T-helper 9 cell (primary cell): ENCODE measurements around the gene RTN4RL1.

Experiments
- DNase-seq: peaks from one replicate; pipeline ENCODE4 v3.0.0-alpha.2; 2020

Gene RTN4RL1

DNA sequence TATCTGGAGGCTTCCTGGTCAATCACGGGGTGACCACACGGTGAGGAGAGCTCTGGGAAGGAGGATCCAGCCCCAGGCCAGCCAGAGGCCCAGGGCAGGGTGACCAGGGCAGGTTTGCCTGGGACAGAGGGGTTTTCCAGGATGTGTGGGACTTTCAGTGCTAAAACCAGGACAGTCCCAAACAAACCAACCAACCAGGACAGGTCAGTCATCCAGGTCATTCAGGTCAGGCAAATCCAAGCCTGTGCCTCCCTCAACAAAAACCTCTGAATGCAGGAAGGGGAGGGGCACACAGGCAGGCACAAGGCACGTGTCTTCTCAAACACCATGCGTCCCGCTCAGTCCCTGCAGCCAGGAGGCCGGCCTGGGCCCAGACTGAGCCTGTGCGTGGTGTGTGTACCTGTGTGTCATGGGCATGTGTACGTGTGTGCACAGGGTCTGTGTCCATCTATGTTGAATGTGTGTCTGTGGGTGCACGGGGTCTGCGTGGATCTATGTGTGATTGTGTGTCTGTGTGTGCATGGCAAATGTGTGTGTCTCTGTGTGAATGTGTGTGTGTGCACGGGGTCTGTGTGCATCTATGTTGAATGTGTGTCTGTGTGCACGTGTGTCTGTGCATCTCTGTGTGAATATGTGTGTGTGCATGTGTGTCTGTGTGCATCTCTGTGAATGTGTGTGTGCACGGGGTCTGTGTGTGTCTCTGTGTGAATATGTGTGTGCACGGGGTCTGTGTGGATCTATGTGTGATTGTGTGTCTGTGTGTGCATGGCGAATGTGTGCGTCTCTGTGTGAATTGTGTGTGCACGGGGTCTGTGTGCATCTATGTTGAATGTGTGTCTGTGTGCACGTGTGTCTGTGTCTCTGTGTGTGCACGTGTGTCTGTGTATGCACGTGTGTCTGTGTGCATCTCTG, 78.9 kb downstream of the RTN4RL1 start:
- DNase-seq: no peak

DNA sequence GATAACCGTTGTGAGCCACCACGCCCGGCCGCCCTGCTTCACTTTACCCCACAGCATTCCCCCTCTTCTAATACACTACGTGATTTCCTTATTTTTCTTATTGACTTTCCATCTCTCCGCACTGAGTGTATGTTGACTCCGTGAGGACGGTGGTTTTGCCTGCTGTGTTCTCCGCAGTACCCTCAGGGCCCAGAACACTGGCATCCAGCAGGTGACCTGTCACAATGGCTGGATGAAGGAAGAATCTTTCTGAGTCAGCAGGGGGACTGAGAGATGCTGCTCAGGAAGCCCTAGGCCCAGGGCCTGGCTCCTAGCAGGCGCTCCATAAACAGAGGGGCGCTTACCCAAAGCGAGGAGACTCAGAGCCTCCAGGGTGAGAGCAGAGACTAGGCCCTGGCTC, 79.5 kb downstream of the RTN4RL1 start:
- no peak for DNase-seq

DNA sequence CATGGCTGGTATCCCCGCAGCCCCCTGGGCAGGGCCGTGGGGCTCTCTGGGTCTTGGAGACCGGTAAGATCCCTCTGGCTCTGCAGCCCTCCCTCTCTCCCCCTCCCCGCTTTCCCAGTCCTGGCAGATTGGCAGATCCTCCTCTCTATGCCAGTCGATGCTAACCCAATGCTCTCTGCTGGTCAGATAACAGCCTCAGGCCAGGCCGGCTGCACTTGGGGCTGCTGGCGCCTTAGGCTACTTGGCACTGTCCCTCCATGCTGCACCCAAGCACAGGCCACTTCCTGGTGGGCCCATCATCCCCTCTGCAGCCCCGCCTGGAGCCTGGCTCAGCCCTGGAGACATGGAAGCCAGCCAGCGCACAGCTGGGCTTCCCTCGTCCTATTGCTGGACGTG, 81.7 kb downstream of the RTN4RL1 start:
- no peak for DNase-seq

DNA sequence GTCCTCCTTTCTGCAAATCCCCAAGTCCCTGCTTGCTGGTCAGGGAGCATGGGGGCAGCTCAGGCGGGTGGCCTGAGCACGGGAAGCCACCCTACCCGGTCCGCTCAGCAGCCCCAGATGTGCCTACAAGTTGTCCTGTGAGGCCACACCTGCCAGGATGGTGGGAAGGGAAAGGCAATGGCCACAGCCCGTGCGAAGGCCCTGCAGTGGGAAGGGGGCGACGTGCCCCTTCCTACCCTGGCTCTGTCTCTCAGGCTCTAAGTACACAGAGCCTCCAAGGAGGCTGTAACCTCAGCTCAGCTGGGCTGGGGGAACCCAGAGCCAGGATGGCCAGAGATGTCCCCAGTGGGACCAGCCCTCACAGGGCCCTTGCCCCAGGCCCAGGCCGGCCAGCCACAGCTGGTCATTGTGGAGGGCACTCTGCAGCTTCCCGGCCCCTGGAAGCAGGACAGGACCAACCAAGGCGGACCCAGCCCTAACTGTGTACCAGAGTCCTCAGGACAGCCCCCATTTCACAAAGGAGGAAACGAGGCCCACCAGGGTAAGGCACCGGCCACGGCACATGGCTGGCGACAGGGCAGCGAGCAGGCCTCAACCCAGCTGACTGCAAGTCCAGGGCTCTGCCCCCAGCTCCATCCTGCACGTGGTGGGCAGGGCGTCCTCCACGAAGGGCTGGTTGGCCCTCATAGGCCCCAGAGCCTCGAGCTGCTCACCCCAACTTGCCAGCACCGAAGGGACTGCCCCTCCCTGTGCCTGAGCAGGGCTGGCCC, 82.3 kb downstream of the RTN4RL1 start:
- no peak for DNase-seq

DNA sequence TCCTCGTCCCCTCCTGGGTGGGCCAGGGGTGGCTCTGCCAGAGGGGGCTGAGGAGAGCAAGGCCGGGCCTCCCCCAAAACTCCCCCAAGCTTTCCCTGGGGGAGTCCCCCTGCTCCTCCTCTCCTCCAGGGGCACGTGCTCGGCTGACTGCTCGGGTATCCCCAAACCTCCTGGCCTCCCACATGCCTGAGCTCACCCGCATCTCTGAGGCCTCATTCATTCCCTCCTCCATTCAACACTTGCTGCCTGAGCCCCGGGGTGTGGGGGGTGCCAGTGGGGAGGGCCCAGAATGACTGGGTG, 83.1 kb downstream of the RTN4RL1 start:
- DNase-seq: no peak

DNA sequence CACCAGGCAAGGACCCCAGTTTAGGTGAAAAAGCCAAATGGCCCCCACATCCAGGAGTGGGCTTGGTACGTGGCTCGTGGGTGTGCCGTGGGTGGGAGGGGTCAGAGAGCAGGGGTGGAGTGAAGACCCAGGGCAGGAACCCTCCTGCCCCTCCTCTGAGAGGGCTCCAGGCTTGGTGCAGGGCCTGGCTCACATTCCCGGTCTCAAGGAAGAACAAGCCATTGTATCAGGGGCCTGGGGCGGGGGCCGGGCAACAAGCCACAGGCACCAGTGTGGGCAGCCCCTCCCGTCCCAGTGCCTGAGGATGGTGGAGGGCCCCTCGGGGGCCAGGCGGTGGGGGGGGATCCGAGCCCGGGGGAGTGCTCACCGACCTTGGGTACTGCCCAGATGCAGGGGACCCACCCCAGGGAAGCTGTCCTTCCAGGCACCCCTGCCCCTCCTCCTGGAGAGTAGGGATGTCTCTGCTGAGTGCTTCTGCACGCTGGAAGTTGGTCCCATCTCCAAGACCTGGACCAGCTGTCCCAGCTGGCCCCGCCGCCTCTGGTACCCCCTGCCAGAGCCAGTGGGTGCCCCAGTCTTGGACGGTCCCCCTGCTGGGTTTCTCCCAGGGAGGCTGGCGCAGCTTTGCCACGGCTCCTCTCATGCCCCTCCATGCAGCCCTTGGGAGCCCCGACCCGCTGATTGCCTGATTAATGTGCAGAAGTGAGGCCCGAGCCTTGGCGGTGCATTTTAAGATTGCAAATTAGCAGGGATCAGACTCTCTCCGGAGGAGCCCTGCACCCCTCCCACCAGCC, 83.7 kb downstream of the RTN4RL1 start:
- no peak for DNase-seq

DNA sequence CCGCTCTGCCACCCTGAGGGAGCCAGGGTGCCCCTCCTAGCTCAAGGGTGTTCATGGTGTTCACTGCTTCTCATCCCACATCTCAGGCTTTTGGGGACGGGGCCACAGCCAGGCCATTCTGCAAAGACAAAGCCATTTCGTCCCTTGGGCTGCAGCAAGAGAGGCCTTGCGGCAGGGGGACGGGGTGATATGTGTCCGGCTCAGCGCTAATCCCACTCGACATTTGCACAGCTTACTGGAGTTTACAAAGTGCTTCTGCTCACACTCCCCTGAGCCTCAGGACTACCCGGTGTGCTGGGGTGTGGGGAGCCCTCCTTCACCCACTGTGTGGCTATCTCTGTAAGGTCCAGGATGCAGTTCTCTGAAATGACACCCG, 84.3 kb downstream of the RTN4RL1 start:
- no peak for DNase-seq

DNA sequence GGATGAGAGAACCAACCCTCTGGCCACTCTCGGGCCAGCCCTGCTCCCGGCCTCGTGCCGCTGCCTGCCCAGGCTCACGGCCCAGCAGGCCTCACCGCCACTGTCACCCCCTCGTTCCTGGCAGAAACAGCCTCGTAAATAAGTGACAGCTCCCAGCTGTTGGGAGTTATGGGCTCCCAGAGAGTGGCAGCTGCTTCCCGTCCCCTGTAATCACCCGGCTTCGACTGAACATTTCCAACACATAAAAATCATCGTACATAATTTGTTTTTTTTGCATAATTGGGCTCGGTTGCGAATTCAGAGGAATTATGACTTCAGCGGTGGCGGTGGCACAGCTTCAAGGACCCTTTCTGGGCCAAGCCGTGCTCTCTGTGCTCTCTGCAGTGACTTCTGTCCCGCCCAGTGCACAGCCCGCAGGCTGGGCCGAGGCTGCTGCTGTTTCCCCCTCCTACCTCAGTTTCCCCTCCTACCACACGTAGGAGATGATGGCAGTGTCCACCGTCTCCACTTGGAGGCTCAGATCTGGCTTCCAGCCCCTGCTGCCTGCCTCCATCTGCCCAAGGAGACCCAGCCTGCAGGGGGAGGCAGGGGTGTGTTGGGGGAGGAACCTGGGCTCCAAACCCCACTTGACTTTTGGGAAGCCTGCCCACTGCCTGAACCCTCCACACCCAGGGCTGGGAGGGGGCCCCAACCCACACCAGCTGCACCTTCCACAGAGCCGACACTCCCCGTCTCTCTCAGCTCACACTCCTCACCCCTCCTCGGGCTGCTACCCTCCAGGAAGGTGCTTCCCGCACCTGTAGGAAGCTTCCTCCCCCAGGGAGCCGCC, 84.9 kb downstream of the RTN4RL1 start:
- DNase-seq: no peak

DNA sequence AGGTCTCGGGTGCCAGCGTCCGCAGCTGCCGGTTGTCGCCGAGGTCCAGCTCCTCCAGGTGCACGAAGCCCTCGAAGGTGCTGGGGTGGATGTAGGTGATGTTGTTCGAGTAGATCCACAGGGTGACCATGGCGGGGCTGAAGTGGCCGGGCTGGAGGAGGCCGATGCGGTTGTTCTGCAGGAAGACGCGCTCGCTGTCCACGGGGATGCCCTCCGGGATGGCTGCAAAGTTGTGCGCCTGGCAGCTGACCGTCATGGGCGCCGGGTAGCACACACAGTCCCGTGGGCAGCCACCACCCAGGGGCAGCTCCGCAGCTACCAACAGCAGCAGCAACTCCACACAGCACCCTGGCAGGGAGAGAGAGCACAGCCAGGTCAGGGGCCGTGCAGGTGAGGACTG, 87.7 kb downstream of the RTN4RL1 start:
- DNase-seq: no peak

DNA sequence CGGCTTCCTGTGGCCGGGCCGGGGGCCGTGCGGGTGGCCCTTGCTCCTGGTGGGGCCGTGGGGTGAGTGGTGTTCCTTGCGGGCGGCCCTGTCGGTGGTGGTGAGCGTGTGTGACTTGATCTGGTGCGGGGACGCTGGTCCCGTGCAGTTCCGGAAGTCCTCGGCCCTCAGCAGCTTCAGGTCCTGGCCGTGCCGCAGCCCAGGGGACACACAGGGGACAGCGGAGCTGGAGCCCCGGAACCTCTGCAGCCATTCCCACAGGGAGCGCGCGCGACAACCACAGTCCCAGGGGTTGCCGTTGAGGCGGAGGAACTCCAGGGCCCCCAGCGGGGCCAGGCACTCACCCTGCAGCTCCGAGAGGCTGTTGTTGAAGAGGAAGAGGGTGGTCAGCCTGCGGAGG, 88.4 kb downstream of the RTN4RL1 start:
- no peak for DNase-seq

DNA sequence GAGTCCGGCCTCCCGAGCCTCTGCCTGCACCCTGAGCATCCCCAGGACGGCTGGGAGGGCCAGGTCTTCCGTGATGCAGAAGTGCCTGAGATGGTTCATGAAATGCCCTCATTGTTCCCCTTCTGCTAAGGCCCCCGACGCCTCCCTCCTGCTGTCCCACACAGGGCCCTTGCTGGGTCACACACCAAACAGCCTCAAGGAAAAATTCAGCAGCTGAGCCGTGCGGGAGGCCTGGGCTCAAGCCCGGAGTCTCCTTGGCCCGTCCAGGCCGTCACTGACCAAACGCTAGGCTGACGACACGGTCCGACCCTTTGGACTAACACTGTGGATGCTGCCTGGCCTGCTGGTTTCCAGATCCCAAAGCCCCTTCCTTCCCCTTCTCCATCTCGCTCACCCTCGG, 90.2 kb downstream of the RTN4RL1 start:
- DNase-seq: no peak

DNA sequence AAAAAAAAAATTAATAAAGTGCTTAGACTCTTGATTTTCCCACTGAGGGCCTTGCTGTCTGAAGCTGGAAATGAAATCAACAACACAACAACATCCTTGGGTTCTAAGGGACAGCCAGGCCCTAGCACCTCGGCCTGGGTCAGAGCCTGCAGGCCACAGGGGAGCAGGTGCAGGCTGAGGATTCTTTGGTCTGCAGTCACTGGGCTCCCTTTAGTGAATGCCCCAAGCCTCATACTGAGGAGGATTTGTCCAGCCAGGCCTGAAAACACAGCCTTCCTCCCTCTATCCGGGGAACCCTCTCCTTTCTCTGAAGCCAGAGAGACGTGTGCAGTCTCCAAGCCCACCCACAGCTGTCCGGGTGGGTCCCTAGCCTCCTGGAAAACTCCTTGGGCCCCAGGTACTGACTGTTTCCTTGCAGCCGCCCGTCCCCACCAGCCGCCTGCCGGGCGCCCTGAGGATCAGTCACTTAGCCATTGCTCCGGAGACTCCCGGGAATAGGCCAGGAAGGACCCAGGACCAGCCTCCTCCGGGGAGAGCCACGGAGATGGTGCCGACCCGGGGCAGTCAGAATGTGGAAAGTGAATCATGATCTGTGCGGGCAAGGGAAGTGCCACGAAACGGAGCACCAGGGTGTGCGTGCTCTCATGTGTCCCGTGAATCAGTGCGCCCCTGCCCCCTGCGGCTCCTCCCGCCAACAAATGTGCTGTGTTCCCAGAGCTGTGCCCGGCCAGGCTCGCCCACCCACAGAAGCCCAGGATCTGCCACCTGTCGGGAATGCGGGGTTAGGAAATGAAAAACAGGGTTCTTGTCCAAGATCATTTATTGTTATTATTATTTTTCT, 91.0 kb downstream of the RTN4RL1 start:
- DNase-seq: no peak

DNA sequence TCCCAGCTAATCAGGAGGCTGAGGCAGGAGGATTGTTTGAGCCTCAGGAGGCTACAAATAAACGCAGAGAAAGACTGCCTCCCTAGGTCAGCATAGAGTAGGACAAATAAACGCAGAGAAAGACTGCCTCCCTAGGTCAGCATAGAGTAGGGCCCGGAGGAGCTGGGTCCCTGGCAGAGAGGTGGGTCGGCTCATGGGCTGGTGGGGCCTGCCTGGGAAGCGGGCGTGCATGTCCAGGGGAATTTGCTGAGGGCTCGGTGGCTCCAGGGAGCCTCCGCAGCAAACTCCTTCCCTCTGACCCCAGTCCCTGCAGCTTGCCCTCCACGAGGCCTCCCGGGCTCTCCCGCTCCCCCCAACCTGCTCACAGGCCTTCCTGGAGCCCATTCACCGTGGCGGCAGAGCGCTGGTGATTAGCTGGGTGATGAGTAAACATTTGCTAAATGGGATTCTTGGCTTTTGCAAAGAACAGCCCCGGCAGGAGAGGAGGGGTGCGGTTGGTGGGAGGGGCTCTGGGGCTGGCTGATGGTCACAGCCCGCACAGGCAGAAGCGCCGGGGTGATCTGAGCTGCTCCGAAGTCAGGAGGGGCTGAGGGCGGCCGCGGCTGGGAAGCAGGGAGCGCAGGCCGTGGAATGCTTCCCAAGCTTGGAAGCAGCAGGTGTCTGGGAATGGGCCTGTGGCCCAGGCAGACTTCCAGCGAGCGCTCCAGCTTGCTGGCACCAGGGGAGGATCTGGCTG, 93.1 kb downstream of the RTN4RL1 start:
- DNase-seq: no peak

DNA sequence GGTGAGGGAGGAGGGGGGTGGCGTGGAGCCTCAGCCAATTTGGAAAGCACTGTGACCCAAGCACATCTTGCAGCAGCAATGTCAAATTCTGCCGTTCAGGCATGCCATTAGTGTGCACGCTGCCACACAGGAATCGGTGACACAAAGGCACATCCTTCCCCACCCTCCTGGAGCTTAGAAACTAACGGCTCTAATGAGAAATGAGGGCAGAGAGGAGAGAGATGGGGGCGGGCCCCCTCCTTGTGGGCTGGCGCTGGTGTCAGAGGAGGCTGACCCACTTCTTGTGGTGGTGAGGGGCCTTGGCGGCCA, 94.8 kb downstream of the RTN4RL1 start:
- DNase-seq: no peak

DNA sequence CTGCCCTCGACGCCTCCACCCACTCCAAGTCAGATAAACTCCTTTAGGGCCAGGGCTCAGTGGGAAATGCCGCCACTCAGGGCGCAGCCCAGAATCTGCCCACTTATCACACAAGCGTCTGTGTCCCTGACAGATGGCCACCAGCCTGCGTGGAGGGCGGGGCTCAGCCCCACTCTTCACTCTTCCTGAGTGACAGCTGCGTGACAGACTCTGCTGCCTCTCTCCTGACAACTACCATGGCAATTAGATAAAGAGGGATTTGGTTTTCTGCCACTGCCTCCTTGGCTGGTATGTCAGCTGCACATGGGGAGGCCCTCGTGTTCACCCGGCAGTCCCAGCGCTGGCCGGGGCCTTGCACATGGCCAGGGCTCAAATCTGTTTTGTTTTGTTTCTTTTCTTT, 96.2 kb downstream of the RTN4RL1 start:
- DNase-seq: no peak

DNA sequence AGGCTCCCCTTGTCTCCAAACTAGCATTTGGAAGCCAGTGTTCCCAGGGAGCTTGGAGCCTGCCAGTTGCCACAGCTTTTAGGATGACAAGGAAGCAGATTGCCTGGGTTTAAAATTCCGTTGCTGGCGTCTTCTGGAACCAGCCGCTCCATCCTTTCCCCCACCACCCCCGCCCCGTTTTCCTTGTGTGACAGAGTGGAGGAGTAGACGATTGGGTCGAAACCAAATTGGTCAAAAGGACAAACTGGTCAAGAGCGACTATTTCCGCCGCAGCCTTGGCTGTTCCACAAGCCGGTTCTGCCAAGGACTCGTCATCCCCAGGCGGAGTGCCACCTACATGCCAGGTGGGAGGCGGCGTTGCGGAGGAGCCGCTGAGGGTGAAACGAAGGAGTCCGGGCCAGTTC, 104.2 kb downstream of the RTN4RL1 start:
- DNase-seq: no peak

DNA sequence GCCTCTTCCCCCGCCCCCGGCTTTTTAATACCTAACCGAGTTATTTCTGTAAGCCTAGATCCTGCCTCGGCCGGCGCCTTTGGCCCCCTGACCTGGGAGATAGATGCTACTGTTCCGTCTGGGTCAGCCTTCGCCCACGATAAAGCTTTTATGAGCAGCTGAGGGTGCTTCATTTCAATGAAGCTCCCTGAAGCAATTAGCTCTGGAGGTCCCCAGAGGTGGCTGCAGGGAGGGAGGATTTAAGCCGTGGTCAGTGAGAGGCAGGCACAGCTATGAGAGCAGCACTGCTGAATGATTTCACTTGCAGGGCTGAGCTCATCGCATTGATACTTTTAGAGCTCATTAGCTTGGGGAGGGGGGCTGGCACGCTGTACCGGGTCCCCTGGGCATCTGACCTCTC, 105.9 kb downstream of the RTN4RL1 start:
- no peak for DNase-seq

DNA sequence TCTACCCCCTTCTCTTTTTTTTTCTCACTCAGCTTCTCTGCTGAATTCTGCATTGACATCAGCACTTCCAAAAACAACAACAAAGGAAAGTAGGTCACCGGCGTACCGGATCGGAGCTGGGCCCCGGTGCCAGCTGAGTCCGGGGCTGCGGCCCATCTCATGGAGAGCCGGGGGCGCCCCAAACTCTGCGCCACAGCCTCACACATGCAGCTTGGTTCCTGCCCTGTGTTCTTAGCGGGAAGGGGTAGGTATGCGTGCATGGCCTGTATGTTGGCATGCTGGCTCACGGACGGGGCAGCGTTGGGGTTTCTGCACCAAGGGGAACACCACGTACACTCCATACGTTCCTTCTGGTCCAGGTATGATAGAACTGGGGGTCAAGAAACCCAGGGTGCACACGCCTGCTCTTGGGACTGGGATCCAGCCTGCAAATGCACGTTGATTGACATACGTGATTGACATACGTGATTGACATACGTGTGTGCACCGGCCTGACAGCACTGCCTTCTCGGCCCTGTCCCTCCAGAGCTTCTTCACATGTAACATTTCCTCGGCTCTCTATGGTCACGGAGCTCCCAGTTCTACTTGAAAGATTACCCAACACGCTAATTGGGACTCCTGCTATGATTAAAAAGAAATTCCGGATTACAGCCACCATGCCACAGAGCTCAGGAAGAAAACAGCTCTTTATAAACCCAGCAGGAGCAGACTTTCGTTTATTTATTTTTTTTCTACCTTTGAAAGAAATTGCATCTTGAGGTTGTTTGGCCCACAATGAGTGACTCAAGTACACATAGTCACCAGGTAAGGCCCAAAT, 106.6 kb downstream of the RTN4RL1 start:
- no peak for DNase-seq

DNA sequence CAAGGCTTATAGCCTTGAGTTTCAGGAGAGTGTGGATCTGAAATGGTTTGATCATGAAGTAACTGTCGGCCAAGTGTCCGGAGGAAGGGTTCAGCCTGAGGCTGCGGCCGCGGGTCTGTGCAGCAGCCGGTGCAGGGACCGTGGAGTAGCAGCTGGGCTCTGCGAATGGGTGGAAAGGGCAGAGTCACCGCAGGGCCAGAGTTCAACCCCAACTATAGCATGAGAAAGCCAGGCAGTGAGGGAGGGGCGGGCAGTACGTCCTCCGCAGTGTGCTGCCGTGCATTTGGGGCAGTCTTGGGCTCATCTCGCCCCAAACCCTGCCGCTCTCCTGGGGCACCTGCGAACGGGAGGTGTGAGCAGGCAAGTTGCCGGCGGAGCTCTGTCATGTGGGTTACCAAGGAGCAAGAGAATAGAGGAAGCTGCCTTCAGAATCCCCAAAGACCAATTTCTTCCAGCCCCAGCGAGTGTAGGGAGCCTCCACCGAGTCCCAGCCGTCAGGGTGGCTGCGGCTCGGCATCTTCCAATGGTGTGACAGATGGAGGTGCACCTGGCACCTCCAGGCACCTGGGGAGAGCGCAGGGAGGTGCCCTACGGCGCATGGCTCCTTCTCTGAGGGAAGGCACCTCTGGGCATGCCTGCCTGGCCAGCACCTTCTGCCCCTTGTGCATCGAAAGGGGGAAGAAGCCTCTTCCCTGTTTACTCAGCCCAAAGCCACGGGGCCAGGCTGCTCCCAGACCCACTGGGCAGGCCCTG, 108.0 kb downstream of the RTN4RL1 start:
- no peak for DNase-seq

DNA sequence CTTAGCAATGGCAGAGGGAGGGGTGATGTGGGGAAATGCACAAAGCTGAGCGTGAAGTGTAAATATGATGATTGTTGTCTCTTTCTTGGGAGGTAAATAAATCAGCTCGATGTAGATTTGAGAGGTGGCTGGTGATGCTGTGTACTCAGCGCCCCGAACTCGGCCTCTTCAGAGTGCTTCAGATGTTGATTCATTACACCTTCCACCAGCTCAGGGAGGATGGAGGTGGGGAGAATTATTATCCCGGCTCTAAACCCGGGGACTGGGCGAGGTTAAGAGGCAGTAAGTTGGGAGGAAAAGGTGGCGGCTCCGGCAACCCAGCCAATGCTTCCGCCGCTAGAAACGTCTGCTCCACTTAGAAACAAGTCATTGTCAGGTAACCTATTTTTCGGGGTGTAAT, 108.8 kb downstream of the RTN4RL1 start:
- DNase-seq: no peak
